DOHH2 (cell line): ENCODE results near the gene HOXB8.

Experiments used
- H3F3A ChIP-seq: fragments of 200-600 bp; sonication (generic), shearing (Covaris generic); 2 replicates; pipeline ENCODE4 v1.6.0; 2016; ENCODE audit warnings: antibody characterized with exemption, mild to moderate bottlenecking; ENCODE audit not compliant: control insufficient read depth, insufficient read depth
- H3K27ac ChIP-seq: fragments of 200-600 bp; sonication (generic); 2 replicates; pipeline ENCODE4 v1.5.1; 2014; ENCODE audit warnings: low read depth, mild to moderate bottlenecking, low read length, moderate library complexity
- H3K27me3 ChIP-seq: fragments of 200-600 bp; sonication (generic); 2 replicates; pipeline ENCODE4 v1.6.1; 2014; ENCODE audit warnings: mild to moderate bottlenecking, low read length, mixed read lengths; ENCODE audit not compliant: control insufficient read depth
- H3K36me3 ChIP-seq: fragments of 200-600 bp; sonication (generic); 2 replicates; pipeline ENCODE4 v1.6.1; 2014; ENCODE audit warnings: mild to moderate bottlenecking, low read length, moderate library complexity, mixed read lengths; ENCODE audit not compliant: control insufficient read depth
- H3K4me1 ChIP-seq: fragments of 200-600 bp; sonication (generic); 2 replicates; pipeline ENCODE4 v1.6.1; 2014; ENCODE audit warnings: mild to moderate bottlenecking, low read length, mixed read lengths; ENCODE audit not compliant: control insufficient read depth
- H3K4me2 ChIP-seq: fragments of 200-600 bp; sonication (generic); 2 replicates; pipeline ENCODE4 v1.6.0; 2014; ENCODE audit warnings: mild to moderate bottlenecking, low read length, moderate library complexity
- H3K4me3 ChIP-seq: fragments of 200-600 bp; sonication (generic); 2 replicates; pipeline ENCODE4 v1.5.1; 2014; ENCODE audit warnings: mild to moderate bottlenecking, low read length, mixed read lengths
- H3K79me2 ChIP-seq: fragments of 200-600 bp; sonication (generic); 2 replicates; pipeline ENCODE4 v1.6.1; 2014; ENCODE audit warnings: mild to moderate bottlenecking, low read length, mixed read lengths; ENCODE audit not compliant: control insufficient read depth
- H3K9me2 ChIP-seq: fragments of 200-600 bp; sonication (generic); replicated peaks from 2 replicates; pipeline ENCODE4 v1.6.1; 2014; ENCODE audit warnings: mild to moderate bottlenecking, low read length, mixed read lengths; ENCODE audit not compliant: control insufficient read depth
- H3K9me3 ChIP-seq: fragments of 200-600 bp; sonication (generic); 2 replicates; pipeline ENCODE4 v1.6.1; 2014; ENCODE audit warnings: antibody characterized with exemption, low read length, mixed read lengths; ENCODE audit not compliant: control insufficient read depth, insufficient read depth
- H4K20me1 ChIP-seq: fragments of 200-600 bp; sonication (generic); 2 replicates; pipeline ENCODE4 v1.6.0; 2014; ENCODE audit warnings: low read depth, mild to moderate bottlenecking, antibody characterized with exemption, low read length, moderate library complexity; ENCODE audit not compliant: control insufficient read depth, insufficient read depth
- EZH2phosphoT487 ChIP-seq: fragments of 200-600 bp; sonication (generic); IDR thresholded peaks from 2 replicates; pipeline ENCODE4 v1.6.1; 2017; ENCODE audit warnings: borderline replicate concordance, mild to moderate bottlenecking, antibody characterized with exemption, low read length, moderate library complexity, mixed read lengths
- TF ChIP-seq, protein P1 (sequence below): fragments of 200-600 bp; sonication (generic); IDR thresholded peaks from one replicate; pipeline ENCODE4 v1.5.1; 2014; ENCODE audit warnings: antibody characterized with exemption, mild to moderate bottlenecking, low read depth, low read length; ENCODE audit not compliant: poor library complexity, severe bottlenecking

Gene HOXB8

DNA sequence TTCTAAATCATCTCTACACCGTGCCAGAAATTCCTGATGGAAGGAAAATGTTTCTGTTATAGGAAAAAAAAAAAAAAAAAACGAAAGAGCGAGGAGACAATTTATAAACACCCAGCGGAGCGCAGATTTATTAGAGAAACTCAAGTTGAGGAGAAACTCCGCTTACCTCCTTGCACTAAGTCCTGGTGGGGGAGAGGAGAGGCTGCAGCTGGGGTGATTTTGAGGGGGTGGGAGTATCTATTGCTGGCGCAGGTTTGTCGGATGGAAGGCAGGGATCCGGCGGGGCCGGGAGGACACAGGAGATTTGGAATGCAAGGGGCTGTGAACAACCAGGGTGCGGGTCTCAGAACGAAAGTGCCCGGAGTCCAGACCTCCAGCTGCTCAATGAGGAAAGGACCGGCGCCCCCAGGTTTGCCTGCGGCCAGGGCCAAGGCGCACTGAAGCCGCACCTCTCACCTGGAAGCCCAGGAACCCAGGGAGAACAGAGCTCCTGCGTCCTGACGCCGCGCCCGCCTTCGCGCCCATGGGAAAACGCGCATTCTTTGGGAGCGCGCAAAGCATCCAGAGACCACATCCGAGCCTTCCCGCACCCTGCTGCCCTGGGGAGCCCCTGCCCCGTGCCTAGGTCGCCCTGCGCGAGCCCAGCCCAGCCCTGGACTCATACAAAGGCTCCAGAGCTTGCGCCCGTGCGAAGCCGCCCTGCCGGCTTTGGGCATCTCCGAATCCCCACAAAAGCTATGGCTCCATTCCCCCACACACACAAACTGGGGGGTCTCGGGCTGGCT, 2.6 kb upstream of the HOXB8 start:
- H3K4me1 ChIP-seq: peaks cover 9% of the 10 kb centered on the region
- H3K36me3 ChIP-seq: no peaks in the 10 kb centered on the region
- peaks cover 81% of the 10 kb centered on the region for H3K27me3 ChIP-seq
- H4K20me1 ChIP-seq: no peaks in the 10 kb centered on the region
- no peak overlapping the region for H3K4me3 ChIP-seq
- TF ChIP-seq, protein P1, sequence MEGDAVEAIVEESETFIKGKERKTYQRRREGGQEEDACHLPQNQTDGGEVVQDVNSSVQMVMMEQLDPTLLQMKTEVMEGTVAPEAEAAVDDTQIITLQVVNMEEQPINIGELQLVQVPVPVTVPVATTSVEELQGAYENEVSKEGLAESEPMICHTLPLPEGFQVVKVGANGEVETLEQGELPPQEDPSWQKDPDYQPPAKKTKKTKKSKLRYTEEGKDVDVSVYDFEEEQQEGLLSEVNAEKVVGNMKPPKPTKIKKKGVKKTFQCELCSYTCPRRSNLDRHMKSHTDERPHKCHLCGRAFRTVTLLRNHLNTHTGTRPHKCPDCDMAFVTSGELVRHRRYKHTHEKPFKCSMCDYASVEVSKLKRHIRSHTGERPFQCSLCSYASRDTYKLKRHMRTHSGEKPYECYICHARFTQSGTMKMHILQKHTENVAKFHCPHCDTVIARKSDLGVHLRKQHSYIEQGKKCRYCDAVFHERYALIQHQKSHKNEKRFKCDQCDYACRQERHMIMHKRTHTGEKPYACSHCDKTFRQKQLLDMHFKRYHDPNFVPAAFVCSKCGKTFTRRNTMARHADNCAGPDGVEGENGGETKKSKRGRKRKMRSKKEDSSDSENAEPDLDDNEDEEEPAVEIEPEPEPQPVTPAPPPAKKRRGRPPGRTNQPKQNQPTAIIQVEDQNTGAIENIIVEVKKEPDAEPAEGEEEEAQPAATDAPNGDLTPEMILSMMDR: no peak
- TF ChIP-seq EZH2phosphoT487: no peak
- H3K4me2 ChIP-seq: no peak overlapping the region
- H3K9me2 ChIP-seq: no peaks in the 10 kb centered on the region
- H3K9me3 ChIP-seq: no peaks in the 10 kb centered on the region
- H3F3A ChIP-seq: no peaks in the 10 kb centered on the region
- no peak overlapping the region for H3K27ac ChIP-seq
- no peaks in the 10 kb centered on the region for H3K79me2 ChIP-seq

DNA sequence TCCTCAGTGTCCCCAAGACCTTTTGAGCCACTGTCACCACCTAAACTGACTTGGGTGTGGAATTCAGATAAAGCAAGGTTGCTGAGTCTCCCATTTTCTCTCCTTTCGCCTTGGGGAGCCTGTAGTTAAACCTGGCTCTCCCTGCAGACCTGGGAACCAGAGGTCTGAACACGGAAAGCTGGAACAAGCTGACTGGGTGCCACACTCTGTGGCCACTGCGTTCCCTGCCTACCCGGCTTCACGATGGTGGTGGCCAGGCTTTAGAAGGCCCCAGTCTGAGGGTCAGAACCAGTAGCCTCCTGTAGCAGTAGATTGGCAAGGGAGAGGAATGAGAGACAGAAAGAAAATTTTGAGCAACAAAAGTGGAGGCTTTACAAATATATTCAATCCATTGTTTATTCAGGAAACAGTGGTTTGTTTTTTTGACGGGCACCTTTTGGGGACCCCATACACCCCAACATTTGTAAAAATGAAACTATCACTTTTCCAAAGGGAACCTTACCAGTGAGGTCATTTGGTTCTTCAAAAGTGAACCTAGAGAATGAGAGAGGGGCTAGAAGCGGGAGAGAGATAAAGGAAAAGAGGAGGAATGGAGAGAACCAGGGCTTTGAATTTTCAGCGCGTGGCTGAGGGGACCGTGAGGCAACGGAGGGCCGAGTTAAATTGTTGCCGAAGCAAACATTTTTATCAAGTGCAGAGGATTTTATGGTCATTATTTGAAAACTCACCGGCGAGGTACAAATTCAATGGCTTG, 1.8 kb upstream of the HOXB8 start:
- Histone ChIP-seq H3K27me3 (peaks cover 81% of the 10 kb centered on the region), H3K4me1 (peaks cover 17% of the 10 kb centered on the region), H3K27ac (no peak overlapping the region)

DNA sequence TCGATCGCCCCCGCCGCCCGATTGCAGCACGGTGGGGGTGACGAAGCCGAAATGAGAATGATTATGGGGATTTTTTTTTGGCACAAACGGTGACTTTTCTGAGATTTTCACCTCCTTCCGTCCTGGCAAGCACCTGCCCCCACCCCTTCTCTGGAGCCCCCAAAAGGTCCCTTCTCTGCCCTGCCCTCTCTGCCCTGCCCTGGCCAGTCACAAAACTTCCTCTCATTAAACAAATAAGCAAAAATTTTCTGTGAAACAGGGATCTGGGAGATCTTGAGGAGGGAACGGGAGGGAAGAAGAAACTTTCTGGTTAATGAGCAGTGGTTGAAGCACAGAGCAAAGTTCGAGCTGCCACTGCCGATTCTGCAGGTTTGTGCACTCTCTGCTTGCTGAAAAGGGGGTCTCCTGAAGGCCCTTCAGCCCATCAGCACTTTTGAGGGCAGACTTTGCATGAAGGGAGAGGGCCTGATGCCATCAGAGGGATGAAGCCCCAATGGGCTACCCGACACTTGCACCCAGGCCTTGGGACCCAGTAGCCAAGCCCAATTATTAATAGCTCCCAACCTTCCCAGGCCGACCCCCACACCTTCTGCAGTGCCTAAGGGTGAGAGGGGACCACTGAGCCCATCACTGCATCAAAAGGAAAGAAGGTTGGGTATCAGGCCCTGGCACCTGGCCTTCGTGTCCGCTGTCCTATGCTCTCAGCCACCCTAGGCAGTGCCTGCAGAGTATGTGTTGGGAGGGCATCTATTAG, 1.0 kb upstream of the HOXB8 start:
- H3K79me2 ChIP-seq: no peaks in the 10 kb centered on the region
- H3K4me1 ChIP-seq: peaks cover 21% of the 10 kb centered on the region
- no peaks in the 10 kb centered on the region for H3K36me3 ChIP-seq
- H3K27me3 ChIP-seq: peaks cover 82% of the 10 kb centered on the region
- H3K9me2 ChIP-seq: no peaks in the 10 kb centered on the region
- no peaks in the 10 kb centered on the region for H3F3A ChIP-seq
- H3K4me2 ChIP-seq: no peak overlapping the region
- H3K27ac ChIP-seq: no peak overlapping the region
- H4K20me1 ChIP-seq: no peaks in the 10 kb centered on the region
- H3K9me3 ChIP-seq: no peaks in the 10 kb centered on the region
- no peak for TF ChIP-seq EZH2phosphoT487
- TF ChIP-seq, protein P1: no peak
- no peak overlapping the region for H3K4me3 ChIP-seq

More for the DNA sequence above, 1.8 kb upstream of the HOXB8 start:
- Histone ChIP-seq H3K9me3 (no peaks in the 10 kb centered on the region), H3K9me2 (no peaks in the 10 kb centered on the region), H3K4me2 (no peak overlapping the region), H3K4me3 (no peak overlapping the region), H3K36me3 (no peaks in the 10 kb centered on the region), H4K20me1 (no peaks in the 10 kb centered on the region), H3F3A (no peaks in the 10 kb centered on the region), H3K79me2 (no peaks in the 10 kb centered on the region)
- TF ChIP-seq, protein P1: no peak
- TF ChIP-seq EZH2phosphoT487: no peak
